GM12875 (cell line): ENCODE data around the gene ADRB2.

Source experiments
- H3K4me3 ChIP-seq: one replicate; pipeline ENCODE4 v1.5.1; 2011; ENCODE audit warnings: low read depth, low read length, control low read depth
- CTCF ChIP-seq: IDR thresholded peaks from 2 replicates; pipeline ENCODE4 v1.5.1; 2011; ENCODE audit warnings: low read depth, mild to moderate bottlenecking, control low read depth, inconsistent platforms, low read length, moderate library complexity, borderline replicate concordance; ENCODE audit not compliant: insufficient read depth

Gene ADRB2

GRCh38 chr5:148811756-148812155 lies 14.7 kb upstream of the ADRB2 start:
- no peak for TF ChIP-seq CTCF
- H3K4me3 ChIP-seq = no peak overlapping the region

- H3K4me3 ChIP-seq = no peak overlapping the region
- no peak for TF ChIP-seq CTCF
Measured at GRCh38 chr5:148815086-148815485, 11.3 kb upstream of the ADRB2 start.

- no peak overlapping the region for H3K4me3 ChIP-seq
- no peak for TF ChIP-seq CTCF
Measured at GRCh38 chr5:148815578-148815977, 10.8 kb upstream of the ADRB2 start.

GRCh38 chr5:148816357-148816756 lies 10.1 kb upstream of the ADRB2 start:
- H3K4me3 ChIP-seq = no peak overlapping the region
- TF ChIP-seq CTCF = no peak

GRCh38 chr5:148816782-148817181 lies 9.6 kb upstream of the ADRB2 start:
- no peak for TF ChIP-seq CTCF
- H3K4me3 ChIP-seq = no peak overlapping the region

GRCh38 chr5:148817606-148818005 lies 8.8 kb upstream of the ADRB2 start:
- no peak overlapping the region for H3K4me3 ChIP-seq
- TF ChIP-seq CTCF = no peak

- TF ChIP-seq CTCF = peak; percentile 59; the same call in 1 of the 2 replicates
- H3K4me3 ChIP-seq = no peak overlapping the region
Measured at GRCh38 chr5:148820461-148821395, 5.7 kb upstream of the ADRB2 start.
